GM21515 (cell line): ENCODE data around the gene AXIN1.

Source experiments
- ATAC-seq: cut with Tn5 transposase; IDR thresholded peaks from one replicate; pipeline ENCODE4 v1.9.1; 2021; ENCODE audit not compliant: unreplicated experiment

The AXIN1 gene

DNA sequence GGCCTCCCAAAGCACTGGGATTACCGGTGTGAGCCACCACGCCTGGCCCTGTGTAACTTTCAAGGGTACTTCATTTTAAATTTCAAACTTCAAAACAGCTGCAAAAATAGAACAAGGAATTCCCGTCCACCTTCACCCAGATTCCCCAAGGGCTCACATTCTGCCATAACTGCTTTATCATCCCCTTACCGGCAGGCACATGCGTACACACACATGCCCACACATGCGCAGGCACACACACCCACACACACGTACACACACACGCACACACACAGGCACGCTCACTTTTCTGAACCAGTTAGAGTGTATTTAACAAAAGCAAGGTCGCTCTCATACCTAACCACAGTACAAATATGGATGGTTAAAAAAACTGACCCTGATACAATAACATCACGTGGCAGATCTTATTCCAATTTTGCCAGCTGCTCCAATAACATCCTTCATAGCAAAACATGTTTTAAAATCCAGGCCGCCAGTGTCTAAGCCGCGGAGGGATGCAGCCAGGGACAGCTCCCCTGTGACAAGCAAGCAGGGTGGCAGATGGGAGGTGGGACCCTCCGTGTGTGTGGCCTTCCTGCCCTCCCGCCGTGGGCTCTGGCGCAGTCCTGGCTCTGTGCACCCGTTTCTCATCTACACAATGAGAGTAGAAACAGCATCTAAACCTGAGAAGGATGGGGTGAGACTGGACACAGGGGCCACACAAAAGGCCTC, 46.5 kb downstream of the AXIN1 start:
- no peak for ATAC-seq

DNA sequence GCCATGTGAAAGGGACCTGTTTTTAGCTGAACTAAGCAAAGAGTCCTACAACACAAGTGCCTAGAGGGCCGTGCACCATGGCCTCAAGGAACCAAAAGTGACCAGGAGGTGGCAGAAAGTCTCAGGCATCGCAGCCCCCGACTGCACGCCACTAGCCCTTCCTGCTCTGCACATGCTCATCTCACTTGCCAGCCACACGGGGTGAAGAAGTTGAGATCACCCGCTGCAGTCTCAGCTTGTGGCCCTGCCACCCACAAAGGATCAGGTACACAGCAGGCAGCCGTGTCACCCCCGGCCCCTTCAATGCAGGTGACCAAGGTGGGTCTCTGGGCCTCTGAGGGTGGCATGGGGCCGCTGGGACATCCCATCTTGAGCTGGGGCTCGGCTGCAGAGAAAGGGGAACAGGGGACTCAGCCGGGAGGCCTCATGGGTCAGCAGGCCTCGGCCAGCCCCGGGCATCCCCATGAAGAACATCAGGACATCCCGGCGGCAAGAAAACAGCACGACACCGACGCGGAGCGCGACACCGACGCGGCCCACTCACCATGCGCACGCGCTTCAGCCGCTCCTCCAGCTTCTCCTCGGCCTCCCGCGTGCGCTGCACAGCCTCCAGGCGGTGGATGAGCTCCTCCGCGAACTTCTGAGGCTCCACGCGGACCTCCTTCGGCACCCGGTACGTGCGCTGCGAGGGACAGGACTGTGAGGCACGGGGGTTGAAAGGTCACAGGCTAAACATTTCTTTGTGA, 48.6 kb downstream of the AXIN1 start:
- ATAC-seq: no peak

- no peak for ATAC-seq
Observed at GRCh38 chr16:301950-302349, 50.6 kb downstream of the AXIN1 start.

DNA sequence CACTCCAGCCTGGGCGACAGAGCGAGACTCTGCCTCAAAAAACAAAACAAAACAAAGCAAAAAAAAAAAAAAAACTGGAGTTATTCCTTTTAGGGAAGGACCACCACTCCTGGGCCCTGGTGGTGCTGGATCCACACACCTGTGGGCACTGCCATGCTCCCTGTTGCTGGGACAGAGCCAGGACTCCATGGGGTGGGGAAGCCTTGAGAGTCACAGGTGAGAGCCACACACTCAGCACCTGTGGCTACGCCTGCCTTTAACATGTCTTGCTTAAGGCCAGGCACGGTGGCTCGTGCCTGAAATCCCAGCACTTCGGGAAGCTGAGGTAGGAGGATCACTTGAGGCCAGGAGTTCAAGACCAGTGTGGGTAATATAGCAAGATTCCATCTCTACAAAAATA, 51.3 kb downstream of the AXIN1 start:
- ATAC-seq: no peak

DNA sequence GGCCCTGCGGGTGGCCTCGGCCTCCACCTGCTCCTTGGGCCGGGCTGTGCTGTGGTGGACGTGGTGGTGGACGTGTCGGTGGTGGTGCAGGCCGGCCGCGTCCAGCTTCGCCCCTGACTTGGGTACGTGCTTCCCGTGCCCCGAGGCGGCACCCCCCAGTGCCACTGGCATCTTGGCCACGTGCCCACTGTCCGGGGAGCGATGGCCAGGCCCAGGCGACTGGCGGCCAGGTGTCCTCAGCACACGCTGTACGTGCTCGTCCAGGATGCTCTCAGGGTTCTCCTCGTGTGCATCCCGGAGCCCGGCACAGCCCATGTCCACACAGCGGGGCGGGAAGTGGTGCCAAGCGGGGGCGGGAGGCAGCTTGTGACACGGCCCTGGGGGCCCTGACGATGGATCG, 54.7 kb downstream of the AXIN1 start:
- no peak for ATAC-seq

DNA sequence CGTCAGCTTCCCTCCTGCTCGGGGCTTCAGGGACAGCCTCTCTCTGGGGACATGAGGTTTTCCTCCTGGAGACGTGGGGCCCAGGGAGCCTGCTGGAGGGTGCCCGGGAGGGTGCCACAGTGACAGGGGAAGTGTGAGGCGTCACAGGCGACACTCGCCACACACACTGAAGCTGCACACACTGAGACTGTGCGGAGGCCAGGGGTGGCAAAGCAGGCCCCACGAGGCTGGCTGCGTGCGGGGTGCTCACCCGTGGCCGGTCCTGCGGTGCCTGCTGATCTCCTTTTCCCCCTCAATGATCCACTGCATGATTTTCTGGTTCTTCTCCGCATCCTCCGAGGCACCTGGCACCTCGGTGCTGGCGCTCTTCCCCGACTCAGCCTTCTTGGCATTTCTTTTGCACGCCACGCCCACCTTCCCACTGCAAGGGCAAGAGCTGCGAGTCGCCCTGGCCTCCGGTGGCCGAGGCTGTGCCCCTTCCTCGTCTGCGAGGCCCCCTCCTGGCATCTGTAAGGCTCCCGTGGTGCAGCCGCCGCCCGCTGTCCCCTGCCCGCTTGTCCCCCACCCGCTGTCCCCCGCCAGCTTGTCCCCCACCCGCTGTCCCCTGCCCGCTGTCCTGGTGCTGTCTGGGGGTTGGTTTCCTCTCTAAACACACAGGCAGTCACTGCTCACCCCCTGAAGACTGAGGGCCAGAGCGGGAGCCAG, 55.6 kb downstream of the AXIN1 start:
- ATAC-seq: no peak

DNA sequence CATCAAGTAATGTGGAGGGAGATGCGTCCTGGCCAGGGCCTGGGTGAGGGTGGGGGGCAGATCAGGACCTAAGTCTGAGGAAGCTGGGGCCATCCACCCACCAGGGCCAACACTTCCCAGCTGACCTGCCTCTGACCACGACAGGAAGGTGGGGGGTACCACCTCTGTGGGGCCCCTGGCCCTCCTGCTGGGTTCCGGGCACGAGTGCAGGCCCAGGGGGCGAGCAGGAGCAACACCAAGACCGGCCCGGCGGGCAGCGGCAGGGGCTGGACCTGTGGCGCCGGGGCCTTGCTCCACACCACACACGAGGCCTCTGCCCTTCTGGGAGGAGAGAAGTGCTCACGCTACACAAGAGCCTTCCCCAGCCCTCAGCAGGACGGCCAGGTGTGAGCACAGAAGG, 56.2 kb downstream of the AXIN1 start:
- no peak for ATAC-seq

- ATAC-seq: no peak
Observed at GRCh38 chr16:293043-293775, 59.3 kb downstream of the AXIN1 start.

- no peak for ATAC-seq
Observed at GRCh38 chr16:291539-291938, 61.0 kb downstream of the AXIN1 start.

DNA sequence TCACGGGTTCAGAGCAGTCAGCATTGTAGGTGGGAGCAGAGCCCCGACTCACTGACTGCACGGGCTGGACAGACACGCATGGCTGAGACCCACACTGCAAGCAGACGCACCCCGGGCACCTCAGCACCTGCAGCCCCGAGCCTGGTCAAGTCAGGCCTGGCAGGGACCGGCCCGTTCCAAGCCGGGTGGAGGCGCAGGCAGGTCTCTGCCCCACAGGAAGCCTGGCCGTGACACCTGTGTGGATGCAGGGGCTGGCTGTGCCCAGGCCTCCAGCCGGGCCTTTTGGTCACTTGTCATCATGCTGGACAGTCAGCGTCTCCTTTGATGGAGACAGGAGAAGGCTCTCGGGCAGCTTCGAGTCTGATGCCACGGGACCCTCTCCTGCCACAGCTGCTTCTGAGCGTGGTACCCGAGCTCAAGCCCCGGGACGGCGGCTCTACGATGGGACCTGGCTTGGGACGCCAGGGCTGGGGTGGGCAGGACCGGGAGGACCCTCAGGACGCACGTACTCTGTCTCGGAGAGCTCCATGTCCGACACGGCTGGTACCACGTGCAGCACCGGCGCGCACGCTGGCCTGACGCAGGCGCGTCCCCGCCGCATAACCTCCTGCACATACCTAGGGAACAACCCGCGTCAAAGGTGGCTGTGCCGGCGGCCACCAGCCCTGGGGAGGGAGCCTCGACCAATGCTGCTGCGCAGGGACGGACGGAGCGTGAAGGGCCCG, 61.7 kb downstream of the AXIN1 start:
- ATAC-seq: no peak

- no peak for ATAC-seq
Observed at GRCh38 chr16:290015-290680, 62.4 kb downstream of the AXIN1 start.

DNA sequence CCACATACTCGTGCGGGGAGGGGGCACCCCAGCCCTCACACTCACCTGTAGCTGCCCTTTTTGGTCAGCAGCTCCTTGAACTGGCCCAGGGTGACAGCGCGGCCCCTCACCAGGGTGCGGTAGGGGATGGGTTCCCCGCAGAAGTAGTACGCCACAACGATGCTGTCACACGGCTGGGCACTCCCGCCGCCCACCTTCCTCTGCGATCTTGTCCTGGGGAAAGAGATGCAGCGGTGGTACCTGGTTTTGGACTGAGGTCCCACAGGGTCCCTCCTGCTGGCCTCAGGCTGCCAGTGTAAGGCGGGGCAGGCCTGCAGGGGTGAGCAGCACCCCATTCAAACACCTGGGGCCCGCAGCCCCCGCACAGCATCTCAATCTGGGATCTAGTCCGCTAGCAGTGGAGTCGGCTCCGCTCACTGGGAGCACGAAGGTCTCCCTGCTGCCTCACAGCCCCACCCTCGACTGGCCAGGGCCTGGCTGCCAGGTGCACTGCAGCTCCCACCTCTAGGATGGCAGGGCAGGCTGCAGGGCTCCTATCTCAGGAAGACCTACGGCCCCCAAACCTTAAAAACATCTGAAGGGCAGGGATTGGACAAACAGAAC, 63.0 kb downstream of the AXIN1 start:
- no peak for ATAC-seq

DNA sequence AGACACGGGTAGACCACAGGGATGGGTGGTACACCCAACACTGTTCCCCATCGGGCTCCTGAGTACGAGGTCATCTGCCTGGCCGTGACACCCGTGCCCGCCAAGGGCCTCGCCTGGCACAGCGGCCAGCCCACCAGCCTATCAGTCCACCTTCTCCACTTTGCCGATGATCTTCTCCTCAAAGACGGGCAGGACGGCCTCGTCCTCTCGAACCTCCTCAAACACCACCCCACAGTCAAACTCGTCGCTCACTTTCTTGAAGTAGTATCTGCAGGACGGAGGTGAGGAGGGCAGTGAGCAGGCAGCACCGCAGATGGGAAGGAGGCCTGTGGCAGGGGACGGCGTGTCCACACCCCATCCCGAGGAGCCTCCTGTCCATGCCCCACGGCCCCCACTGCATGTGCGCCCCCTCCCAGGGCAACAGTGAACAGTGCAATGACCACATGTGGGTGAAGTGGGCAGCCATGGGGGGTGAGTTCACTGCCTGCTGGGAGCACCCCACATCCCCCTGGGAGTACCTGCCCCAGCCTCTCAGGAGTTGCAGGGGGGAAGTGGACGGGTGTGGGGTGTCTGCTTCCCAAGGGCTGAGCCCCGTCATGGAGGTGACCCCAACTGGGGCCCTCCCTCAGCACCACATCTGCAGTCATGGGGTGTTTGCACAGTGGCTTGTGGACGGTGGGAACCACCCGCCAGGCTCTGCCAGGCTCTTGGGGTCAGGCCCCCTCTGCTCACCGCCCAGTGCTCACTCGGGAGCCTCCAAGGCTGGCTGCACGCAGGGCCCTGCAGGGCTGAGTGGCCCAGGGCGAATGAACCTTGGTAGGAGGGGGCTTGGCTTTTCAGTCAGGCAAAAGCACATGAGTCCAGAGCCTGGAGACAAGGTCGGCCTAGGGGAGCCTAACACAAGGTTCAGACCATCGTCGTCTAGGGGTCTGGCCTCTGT, 64.3 kb downstream of the AXIN1 start:
- ATAC-seq: no peak

- no peak for ATAC-seq
Observed at GRCh38 chr16:287298-287811, 65.2 kb downstream of the AXIN1 start.

DNA sequence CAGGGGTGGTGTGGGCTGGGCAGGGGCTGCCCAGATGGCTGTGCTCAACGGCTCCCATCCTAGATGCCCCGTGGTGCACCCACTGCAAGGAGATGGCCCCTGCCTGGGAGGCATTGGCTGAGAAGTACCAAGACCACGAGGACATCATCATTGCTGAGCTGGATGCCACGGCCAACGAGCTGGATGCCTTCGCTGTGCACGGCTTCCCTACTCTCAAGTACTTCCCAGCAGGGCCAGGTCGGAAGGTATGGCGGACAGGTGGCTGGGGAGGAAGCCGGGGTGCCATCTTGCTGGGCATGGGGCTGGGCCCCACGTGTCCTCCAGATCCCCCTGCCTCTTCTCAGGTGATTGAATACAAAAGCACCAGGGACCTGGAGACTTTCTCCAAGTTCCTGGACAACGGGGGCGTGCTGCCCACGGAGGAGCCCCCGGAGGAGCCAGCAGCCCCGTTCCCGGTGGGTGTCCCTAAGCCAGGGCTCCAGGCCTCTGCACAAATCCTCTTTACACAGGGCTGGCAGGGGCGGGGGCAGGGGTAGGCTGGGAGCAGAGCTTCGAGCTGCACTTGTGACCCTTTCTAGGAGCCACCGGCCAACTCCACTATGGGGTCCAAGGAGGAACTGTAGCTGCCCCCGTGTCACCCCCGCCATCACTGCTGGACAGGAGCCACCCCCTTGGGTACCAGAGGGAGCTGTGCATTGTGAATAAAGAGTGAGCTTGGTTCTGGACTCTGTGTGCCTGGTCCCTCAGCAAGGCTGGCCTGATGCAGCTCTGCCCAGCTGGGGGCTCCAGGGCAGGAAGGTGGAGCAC, 65.8 kb downstream of the AXIN1 start:
- no peak for ATAC-seq

GRCh38 chr16:285146-286055, 67.1 kb downstream of the AXIN1 start:
- no peak for ATAC-seq
